Activated T-helper 17 cell treated with anti-CD3 and anti-CD28 coated beads, Interleukin-2, amount 50 U/mL, for 72 hours (primary cell): ENCODE results near the gene CARF. TPM values are rescaled to one million over a fixed set of nuclear protein-coding genes. Genes with fewer than 3 reads are reported as not detected.

Source experiments
- ATAC-seq: fragments of 150-1000 bp; cut with Tn5 transposase; replicated peaks from 2 replicates; pipeline ENCODE4 v1.10.0; 2021; ENCODE audit warnings: mild to moderate bottlenecking, moderate library complexity
- H3K27ac Mint-ChIP-seq: one replicate; pipeline ENCODE4 v1.8.0; 2022; ENCODE audit warnings: mixed read lengths
- H3K27me3 Mint-ChIP-seq: one replicate; pipeline ENCODE4 v1.8.0; 2022; ENCODE audit warnings: mixed read lengths
- H3K36me3 Mint-ChIP-seq: one replicate; pipeline ENCODE4 v1.8.0; 2022; ENCODE audit warnings: low read depth, mild to moderate bottlenecking, mixed read lengths
- H3K4me1 Mint-ChIP-seq: one replicate; pipeline ENCODE4 v1.8.0; 2022; ENCODE audit warnings: mixed read lengths
- H3K4me3 Mint-ChIP-seq: one replicate; pipeline ENCODE4 v1.8.0; 2022; ENCODE audit warnings: mild to moderate bottlenecking, mixed read lengths
- H3K9me3 Mint-ChIP-seq: one replicate; pipeline ENCODE4 v1.8.0; 2022; ENCODE audit warnings: mixed read lengths
- total RNA-seq, 2 donors: library from RNA; stranded (reverse); gene quantifications; one replicate each; pipeline ENCODE4 v1.2.3, GENCODE V29; 2022

Gene CARF
- total RNA-seq, 2 donors from 2014 or later: 4.1 to 5.5 TPM

- no peak for ATAC-seq
- Mint-ChIP-seq H3K4me1 (peaks cover 10% of the 10 kb centered on the region), H3K27ac (no peak overlapping the region), H3K9me3 (no peaks in the 10 kb centered on the region), H3K4me3 (no peak overlapping the region), H3K27me3 (no peaks in the 10 kb centered on the region), H3K36me3 (no peaks in the 10 kb centered on the region)
Observed at GRCh38 chr2:203021991-203022390, 109.9 kb downstream of the CARF start.

- ATAC-seq: no peak
- H3K9me3 Mint-ChIP-seq: no peaks in the 10 kb centered on the region
Observed at GRCh38 chr2:203022751-203023150, 110.7 kb downstream of the CARF start.

GRCh38 chr2:203025592-203025991, 113.5 kb downstream of the CARF start:
- Mint-ChIP-seq H3K27me3 (no peaks in the 10 kb centered on the region), H3K4me3 (no peak overlapping the region), H3K4me1 (no peaks in the 10 kb centered on the region), H3K36me3 (no peaks in the 10 kb centered on the region), H3K27ac (no peak overlapping the region), H3K9me3 (no peaks in the 10 kb centered on the region)
- ATAC-seq: no peak

More at GRCh38 chr2:203022751-203023150, 110.7 kb downstream of the CARF start:
- H3K4me3 Mint-ChIP-seq: no peak overlapping the region
- no peak overlapping the region for H3K27ac Mint-ChIP-seq
- peaks cover 10% of the 10 kb centered on the region for H3K4me1 Mint-ChIP-seq
- no peaks in the 10 kb centered on the region for H3K27me3 Mint-ChIP-seq
- H3K36me3 Mint-ChIP-seq: no peaks in the 10 kb centered on the region

- peaks cover 9% of the 10 kb centered on the region for H3K4me1 Mint-ChIP-seq
- no peaks in the 10 kb centered on the region for H3K9me3 Mint-ChIP-seq
- H3K27ac Mint-ChIP-seq: no peak overlapping the region
- no peaks in the 10 kb centered on the region for H3K36me3 Mint-ChIP-seq
- H3K4me3 Mint-ChIP-seq: no peak overlapping the region
- no peak for ATAC-seq
- H3K27me3 Mint-ChIP-seq: no peaks in the 10 kb centered on the region
Observed at GRCh38 chr2:203030545-203030944, 118.5 kb downstream of the CARF start.

GRCh38 chr2:203030991-203031390, 118.9 kb downstream of the CARF start:
- ATAC-seq: no peak
- H3K27me3 Mint-ChIP-seq: no peaks in the 10 kb centered on the region
- peaks cover 9% of the 10 kb centered on the region for H3K4me1 Mint-ChIP-seq
- no peaks in the 10 kb centered on the region for H3K36me3 Mint-ChIP-seq
- H3K4me3 Mint-ChIP-seq: no peak overlapping the region
- no peaks in the 10 kb centered on the region for H3K9me3 Mint-ChIP-seq
- no peak overlapping the region for H3K27ac Mint-ChIP-seq

GRCh38 chr2:203033395-203033794, 121.3 kb downstream of the CARF start:
- no peak for ATAC-seq
- Mint-ChIP-seq H3K4me3 (no peak overlapping the region), H3K27me3 (no peaks in the 10 kb centered on the region), H3K27ac (peak overlapping the region; percentile 55), H3K36me3 (no peaks in the 10 kb centered on the region), H3K4me1 (peaks cover 9% of the 10 kb centered on the region), H3K9me3 (no peaks in the 10 kb centered on the region)

GRCh38 chr2:203035879-203036470, 123.9 kb downstream of the CARF start:
- H3K36me3 Mint-ChIP-seq: no peaks in the 10 kb centered on the region
- no peaks in the 10 kb centered on the region for H3K9me3 Mint-ChIP-seq
- H3K4me3 Mint-ChIP-seq: no peak overlapping the region
- no peak overlapping the region for H3K27ac Mint-ChIP-seq
- H3K4me1 Mint-ChIP-seq: peaks cover 9% of the 10 kb centered on the region
- ATAC-seq: no peak
- H3K27me3 Mint-ChIP-seq: no peaks in the 10 kb centered on the region

Other genes with a start within 250 kb of the CARF start
- gene ICA1L, start 40.5 kb upstream of the CARF start, total RNA-seq: 1 to 10 TPM; 2.0 to 3.2 TPM
- 100 to 1,000 TPM in 1 of 2 donors, 10 to 100 TPM in 1; 53.0 to 100 TPM for gene WDR12, start 602 bp upstream of the CARF start, total RNA-seq
- gene NBEAL1, start 102.6 kb downstream of the CARF start, total RNA-seq: 10 to 100 TPM; 16.1 to 31.2 TPM